Left hindlimb (tissue), 1 donor: Measurements from ENCODE around the gene UNC119.
"Not testable (repeated sequence)": the region's sequence is repeated elsewhere in the genome, so short reads cannot be mapped to it uniquely, and the experiment has no call there.

Source experiments
- DNase-seq: peaks from one replicate; pipeline ENCODE4 v3.0.0-alpha.2; 2018

UNC119 gene

DNA sequence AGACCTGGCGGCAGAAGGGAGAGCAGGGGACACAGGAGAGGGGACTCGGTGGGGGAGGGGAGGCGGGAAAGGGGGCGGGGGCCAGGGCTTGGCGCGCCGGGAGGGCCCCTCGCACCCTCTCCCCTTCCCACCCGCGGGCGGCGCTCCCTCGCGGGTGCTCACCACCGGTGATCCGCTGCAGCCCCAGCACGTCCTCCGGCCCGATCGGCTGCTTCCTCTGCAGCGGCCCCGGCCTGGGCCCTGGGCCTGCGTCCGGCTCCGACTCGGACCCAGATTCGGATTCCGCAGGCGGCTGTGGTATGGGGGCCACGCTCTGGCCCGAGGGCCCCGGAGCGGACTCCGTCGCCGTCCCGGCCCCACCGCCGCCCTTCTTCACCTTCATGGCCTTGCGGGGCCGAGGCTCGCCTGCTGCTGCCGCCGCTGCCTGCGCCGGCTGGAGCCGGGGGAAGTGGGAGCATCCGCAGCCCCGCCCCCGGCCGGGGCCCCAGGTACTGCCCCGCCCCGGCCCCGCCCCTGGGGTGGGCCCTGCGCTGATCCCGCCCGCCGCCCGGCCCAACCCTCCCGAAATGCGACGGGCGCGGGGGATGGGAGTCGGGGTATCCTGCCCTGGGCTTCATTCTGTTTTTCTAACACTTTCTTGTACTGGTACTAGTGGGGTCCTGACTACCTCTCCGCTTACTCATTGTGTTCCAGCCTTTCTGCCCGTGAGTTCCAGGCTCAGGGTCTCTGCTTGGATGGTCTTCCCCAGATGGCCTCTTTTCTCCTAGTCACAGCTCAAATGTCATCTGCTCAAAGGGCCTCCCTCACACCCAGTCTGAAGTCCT is at the start of gene UNC119:
UNC119 (minus strand) TSS at position 449 of the 824 bp plus-strand sequence; CDS start at position 382, 67 bp downstream.
- DNase-seq = peak; percentile 88

DNA sequence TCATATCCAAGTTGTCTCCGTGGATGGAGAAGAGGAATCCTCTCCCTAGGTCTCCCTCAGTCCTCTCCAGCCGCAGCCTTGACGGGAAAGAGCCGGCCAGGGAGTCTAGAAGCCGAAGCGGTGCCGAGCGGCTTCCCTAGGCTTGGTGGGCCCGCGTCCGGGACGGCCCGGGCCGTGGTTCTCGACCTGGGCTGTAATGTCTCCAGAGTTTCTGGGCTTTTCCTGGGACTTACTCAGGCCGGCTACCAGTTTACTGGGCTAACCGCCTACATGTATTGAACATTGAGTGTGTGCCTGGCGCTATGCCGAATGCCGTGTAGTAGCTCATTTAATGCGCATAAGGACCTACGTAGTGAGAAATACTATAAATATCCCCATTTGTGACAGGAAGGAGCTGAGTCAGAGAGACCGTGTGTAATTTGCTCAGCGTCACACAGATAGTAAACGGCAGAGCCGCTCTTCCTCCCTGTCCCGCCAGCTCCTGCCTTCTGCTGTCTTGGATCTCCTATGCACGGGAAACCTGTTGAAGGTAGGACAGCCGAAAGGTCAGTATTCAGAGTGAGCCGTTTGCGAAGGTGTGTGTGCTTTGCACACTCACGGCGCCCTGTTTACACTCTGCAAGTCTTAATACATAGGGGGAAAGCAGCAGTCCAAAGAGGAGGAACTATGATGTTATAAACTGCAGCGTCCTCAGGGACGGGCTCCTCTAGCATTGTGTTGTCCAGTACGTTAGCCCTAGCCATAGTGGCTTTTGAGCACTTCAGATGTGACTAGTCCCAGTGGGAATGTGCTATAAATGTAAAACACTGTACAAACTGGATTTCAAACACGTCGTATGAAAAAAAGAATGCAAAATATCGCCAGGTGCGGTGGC is 47.1 kb upstream of the UNC119 start:
- peak; percentile 74 for DNase-seq

DNA sequence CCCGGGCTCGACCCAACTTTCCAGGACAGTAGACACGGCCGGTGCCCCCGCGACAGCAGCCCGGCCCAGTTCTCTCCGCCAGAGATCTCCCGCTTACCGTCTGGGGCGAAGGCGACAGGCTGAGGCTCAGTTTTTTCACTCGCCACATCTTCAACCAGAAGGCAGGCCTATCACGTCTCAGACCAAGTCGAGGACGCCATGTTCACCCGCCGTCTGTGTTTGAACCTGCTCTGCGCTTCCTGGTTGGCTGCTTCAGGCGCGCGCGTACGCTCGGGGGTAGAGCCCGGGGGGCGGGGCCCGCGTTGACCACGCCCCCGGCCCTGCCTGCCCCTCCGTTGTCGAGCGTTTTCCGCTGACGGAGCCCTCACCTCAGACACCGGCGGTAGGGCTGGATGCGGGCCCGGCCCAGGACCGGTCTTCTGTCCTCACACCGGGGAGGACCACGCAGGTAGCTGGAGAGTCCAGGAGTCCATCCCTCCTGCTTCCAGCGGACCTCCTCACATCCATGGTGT is 46.4 kb upstream of the UNC119 start, which contains the start of gene SPAG5:
SPAG5 (minus strand) TSS at position 227 of the 512 bp plus-strand sequence; CDS start at position 148, 79 bp downstream.
- DNase-seq = peak; percentile 95

DNA sequence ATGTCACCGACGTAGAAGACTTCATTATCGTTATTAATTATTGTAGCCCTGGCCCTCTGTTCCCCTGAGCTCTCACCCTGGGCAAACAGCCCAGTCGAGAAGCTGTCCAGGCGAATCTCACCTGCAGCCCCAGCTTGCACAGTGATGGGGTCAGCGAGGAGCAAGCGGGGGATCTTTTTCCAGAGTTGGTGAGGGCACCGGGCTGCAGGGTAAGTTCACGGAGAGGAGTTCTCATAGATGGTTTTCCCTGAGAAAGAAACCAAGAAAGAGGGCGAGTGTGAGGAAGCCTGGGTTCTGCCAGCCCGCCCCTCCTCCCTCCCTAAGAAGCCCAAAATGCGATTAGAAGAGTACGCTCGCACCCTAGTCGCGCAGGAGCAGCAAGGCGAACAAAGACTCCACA is 46.0 kb upstream of the UNC119 start:
- no peak for DNase-seq

DNA sequence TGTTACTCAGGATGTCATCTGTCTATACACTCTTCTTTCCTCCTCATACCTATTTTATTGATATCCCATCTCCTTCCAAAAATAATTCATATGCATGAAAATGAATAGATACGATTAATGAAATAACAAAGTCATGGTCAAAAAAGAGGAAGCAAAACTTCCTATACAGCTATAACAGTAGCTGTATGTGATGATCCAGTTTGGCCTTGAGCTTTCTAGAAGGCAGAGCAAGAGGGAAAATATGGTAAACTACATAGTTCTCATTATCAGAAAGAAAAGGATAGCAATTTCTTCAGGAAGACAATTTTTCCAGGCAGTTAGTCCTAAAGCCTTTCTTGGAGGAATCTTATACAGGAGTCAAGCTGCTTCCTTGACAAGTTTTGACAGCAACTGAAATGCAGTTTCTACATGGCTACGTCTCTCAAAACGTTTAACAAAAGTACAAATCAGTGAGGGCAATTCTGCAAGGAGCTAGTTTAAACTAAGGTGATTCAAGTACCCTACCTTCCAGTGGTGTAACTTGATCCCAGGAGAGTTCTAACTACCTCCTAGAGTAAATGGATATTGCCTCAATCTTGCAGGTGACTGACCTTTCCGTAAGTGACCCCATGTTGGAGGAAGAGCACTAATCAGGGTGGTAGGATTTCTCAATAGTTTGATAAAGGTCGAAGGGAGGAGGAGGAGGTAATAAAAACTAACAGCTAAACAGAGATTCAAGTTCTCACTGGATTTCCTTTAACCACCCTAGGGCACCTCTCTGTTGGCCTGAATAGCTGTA is 45.4 kb upstream of the UNC119 start:
- DNase-seq = no peak

DNA sequence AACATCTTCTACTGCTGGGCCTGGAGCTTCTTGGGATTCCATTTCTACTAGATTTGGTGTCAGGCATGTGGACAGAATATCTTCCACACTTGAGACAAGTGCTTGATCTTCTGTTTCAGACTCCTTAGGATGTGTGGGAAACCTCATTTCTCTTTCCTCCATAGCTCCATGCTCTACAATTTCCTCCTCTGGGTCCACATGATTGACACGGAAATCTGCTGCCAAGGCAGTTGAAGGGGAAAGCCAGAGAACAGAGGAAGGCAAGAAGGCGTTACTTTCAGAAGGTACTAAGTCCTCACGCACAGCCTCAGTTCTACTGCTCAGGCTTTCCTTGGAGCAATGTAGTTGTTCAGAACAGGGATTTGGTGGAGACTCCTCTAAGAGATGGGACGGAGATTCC is 39.8 kb upstream of the UNC119 start:
- no peak for DNase-seq

DNA sequence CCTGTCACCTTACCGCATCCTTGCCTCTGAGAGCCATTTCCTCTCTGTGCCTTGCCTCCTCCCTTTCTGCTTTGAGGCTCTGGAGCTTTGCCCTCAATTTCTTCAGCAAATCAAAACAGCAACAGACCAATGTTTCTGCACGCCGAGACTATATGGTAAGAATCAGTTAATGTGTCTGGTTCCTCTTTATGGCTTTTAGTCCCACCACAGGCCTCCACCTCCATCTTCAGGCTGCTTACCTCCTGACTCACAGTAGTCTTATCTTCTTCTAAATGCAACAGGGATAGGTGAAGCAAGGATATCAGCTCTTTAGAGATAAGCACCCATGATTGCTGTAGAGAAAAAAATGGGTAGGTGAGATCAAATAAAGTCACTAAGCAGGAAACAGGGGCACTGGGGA is 33.4 kb upstream of the UNC119 start:
- no peak for DNase-seq

DNA sequence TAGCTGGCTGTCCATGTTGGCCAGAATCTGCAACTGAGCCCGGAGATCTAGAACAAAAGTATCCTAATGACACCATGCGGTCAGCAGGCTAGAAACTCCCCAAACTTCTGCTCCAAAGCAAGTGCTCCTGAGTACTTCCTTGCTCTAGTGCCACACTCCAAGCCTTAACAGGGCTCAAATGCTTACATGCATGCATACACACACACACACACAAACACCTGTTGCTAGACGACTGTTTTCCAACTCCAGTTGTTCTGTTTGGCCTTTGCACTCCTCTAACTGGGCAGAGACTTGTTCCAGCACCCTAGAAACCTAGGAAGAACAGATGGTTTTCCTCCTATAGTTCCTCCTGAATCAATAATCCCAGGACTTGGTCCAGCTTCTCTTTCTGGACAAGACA is 32.0 kb upstream of the UNC119 start:
- DNase-seq = no peak

DNA sequence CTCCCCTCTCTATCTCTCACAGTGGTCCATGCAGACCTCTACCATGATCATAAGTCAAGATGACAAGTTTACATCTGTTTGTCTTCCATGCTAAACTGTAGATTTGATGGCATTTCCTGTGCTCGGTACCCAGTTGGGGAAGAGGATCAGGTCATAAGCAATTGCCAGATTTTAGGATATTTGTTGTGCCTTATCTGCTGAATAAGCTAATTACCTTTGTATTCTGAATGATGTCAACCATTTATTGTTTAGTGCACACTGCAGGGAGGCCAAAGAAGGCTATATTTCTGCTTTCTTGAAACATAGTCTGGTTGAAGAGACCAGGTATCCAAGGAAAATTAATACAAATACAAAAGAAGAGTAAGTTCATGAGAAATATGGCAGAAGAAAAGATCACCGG is 30.1 kb upstream of the UNC119 start:
- DNase-seq = no peak

DNA sequence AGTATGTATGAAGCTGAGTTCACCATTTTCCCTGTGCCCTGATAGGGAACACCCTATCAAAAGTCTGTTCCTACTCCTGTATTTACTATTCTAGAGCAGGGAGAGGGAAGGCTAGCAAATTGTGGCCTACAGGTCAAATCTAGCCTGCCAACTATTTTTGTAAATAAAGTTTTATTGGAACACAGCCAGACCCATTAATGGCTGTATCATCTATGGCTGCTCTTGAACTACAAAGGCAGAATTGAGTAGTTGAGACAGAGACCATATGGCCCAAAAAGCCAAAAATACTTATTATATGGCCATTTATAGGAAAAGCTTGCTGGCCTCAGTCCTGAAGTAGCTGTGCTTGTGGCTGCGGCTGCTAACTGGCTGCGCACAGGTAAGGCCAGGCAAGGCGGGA is 28.5 kb upstream of the UNC119 start:
- no peak for DNase-seq

DNA sequence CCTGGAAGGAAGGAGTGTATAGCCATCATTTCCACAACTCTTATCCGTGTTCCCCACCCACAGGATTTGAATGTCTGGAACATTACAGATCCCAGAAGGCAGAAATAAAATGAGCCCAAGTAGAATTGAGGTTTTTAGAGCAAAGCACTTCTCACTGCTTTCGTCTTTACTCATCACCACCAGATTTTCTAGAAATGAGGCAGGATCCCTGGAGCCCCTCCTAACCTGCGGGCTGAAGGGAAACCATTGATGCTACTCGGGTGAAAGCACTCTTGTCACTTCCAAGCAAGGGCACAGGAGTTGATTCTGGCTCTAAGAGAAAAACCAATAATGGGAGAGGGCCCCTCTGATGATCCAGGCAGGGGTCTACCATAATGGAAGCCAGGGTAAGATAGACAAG is 27.1 kb upstream of the UNC119 start:
- no peak for DNase-seq

DNA sequence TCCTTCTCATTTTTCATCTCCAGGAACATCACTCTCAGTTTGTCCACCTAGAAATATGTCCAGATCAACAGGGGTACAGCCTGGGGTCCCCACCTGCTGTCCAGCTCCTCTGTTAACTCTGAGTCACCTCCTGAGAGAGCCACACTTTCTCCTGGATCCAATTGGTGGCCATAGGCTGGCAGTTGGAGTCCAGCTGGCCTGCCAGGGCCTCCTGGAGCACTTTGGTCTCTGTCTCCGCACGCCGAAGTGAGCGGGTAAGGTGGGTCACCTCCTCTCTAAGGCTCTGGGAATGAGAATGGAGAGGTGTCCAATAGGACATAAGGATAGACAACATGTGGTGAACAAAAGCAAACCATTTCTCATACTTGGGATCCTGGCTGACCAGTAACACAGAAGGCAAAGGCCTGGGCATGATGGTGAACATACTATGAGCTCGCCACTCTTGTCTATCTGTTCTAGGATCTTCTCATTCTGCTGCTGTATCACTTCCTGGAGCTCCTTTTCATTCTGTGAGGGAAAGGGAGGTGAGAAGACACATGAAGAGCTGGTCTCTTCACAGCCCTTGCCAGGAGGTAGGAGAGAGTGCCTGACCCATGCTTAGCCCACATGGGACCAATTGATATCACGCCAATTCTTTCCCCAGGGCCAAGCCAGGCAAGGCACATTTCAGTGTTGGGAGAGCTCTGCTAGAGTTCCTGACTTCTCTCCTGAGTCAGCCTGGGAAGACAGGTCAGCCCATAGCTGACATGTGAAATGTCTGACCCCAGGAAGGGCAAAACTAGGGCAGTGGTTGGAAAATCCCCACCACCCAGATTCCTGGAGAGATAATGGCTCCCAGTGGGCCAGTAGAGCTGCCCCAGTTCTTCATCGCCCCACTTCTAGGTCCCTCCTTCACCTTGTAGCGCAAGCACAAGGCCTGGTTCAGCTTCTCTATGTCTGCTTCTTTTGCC is 26.1 kb upstream of the UNC119 start:
- no peak for DNase-seq

DNA sequence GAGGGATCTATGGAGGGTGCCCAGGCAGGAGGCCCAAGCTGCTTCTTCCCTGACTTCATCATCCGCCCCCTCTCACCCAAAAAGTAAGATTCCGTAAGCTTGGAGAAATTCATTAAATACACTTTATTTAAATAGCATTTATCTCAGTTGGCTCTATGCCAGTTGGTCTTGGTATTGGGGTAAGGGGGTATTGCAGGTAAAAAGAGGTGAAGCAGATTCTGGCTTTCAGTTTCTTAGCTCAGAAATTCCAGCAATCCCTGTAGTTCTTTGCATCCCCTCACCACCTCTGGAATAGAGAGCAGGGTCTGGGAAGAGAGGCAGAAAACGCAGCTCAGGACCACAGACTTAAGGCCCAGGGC is 25.0 kb upstream of the UNC119 start:
- DNase-seq = no peak

DNA sequence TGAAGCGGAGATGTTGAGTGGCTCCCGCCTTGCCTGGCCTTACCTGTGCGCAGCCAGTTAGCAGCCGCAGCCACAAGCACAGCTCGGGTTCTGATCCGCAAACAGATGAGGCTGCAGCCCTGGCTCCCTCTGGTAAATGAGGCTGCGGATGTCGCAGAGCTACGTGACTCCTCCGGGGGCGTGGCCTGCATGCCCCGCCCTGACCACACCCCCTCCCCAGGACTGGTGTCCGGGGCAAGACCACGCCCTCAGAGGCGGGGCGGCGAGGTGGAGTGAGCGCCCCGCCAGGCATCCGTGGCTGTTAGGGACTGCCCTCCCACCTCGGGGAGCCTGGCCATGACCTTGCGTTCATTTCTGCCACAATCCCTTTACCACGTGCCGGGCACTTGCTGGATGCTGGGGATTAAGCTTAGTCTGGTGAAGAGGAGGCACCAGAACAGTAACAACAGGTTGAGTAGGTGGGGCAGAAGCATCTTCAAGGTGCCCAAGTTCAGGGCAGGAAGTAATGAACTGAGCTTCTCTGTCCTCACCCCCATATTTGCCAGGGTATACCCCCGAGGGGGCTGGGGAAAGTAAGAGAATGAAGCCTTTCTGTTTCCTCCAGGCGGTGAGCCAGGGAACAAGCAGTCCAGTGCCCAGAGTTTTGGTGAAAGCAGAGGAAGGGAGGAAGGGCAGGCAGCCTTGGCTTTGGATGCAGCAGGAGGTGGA is 24.5 kb upstream of the UNC119 start, which contains the start of gene ALDOC:
ALDOC (minus strand) TSS at position 138 of the 708 bp plus-strand sequence. CDS start 1,363 bp downstream, outside the sequence.
- peak; percentile 90 for DNase-seq

DNA sequence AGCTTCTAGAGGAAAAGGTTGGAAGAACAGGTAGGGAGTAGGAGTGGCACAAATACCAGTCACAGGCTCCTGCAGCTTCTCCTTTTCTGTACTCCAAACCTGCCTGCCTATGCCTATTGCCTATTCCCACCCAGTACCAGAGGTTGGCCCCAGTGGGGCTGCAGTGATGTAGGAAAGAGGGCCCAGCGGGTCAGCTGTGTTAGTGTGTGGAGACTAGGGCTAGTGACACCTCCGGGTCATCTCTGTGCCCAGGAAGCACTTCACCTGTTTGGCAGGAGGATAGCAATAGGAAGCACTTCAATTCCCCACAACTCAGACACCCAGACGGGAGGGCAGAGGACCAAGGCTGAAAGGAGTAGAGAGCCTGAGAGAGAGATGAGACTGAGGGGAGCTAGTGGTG is 23.6 kb upstream of the UNC119 start:
- DNase-seq = not testable (repeated sequence)

DNA sequence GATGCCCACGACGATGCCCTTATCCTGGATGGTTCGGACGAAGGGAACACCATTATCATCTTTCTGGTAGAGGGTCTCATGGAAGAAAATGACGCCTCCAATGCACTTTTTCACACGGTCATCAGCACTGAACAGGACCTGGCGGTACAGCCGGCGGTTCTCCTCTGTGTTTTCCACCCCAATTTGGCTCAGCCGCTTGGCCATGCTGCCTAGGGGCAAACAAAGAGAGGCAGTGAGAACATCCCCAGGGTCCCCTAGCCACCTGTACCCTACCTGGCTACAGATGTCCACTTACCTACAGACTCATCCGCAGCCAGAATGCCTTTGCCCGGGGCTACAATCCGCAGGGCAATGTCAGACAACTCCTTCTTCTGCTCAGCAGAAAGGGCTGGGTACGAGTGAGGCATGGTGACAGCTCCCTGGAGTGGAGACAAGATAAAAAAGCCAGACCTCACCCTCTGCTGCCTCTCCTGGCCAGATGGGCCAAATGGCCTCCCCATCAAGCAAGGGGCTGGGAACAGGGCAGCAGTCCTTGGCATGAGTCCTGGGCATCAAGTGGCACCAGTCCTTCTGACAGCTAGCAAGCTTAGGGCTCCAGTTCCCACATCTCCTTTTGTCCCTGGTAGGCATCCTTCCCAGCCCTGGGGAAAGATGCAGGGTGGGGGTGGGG is 22.8 kb upstream of the UNC119 start:
- DNase-seq = no peak

DNA sequence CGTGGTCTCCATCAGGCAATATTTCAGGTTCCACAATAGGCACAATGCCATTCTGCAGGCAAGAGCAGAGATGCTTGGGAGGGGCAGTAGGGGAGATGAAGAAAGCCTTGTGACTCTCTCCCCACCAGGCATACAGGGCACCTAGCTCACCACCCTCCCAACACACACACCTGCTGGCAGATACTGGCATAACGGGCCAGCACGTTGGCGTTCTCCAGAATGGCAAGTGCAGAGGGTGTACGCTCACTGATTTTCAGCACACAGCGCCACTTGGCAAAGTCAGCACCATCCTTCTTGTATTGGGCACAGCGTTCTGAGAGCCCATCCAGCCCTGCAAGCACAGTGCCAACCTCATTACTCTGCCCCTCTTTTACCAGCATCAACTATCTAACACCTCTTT is 22.1 kb upstream of the UNC119 start:
- DNase-seq = no peak

DNA sequence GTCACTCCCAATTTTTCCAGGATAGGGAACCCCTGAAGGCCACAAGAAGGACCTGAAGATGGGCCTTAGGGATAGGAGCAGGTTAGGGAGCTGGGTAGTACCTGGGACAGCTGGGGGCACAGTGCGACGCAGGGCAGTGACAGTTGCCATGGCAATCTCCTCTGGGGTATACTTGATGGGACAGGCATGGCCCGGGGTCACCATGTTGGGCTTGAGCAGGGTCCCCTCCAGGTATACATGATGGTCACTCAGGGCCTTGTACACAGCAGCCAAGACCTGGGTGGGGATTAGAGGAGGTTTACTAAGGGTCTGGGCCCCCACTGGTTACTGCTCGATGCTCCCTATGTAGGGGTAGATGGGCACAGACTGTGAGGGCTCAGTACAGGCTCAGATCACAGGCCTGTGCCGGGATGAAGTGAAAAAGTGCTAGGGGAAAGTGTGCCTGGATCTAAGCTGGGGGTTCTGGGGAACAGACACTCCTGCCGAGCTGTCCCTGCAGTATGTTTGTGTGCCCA is 21.6 kb upstream of the UNC119 start:
- no peak for DNase-seq

DNA sequence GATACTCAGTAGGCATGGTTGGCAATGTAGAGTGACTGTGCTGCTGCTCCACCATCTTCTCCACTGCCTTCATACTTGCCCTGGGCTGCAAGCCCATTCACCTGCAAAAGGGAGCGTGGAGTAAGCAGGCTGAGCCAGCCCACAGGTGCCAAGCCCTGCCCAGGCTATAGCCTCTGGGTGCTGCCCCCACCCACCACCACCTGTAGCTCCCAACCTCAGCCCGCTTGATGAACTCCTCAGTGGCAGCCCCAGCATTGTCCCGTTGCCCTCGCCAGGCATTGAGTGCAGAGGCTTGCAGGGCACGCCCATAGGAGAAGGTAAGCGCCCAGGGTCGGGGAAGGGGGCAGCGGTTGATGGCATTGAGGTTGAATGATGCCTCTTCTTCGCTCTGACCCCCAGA is 21.1 kb upstream of the UNC119 start:
- no peak for DNase-seq

DNA sequence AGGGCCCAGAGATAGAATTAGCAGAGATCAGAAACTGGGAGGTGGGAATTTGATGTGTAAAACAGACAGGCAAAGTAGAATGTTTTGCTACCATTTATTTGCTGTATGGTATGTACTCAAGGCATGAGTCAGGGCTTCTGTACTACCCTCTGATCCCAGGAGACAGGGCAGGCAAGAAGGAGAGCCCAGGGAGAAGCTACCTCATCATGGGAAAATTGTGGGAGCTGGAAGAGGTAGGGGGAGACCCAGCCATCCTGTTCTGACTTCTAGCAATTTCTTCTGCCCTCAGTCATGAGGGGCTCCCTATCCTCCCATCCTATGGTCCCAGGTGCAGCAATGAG is 20.6 kb upstream of the UNC119 start:
- DNase-seq = no peak
